NK-92 (cell line): Measurements from ENCODE around the gene ATOSB.
"Not testable (repeated sequence)": the region's sequence is repeated elsewhere in the genome, so short reads cannot be mapped to it uniquely, and the experiment has no call there.

ENCODE experiments used
- DNase-seq: peaks from one replicate; lab custom pipeline; 2025; ENCODE audit not compliant: unreplicated experiment; lab: John Stamatoyannopoulos, UW

The ATOSB gene, protein sequence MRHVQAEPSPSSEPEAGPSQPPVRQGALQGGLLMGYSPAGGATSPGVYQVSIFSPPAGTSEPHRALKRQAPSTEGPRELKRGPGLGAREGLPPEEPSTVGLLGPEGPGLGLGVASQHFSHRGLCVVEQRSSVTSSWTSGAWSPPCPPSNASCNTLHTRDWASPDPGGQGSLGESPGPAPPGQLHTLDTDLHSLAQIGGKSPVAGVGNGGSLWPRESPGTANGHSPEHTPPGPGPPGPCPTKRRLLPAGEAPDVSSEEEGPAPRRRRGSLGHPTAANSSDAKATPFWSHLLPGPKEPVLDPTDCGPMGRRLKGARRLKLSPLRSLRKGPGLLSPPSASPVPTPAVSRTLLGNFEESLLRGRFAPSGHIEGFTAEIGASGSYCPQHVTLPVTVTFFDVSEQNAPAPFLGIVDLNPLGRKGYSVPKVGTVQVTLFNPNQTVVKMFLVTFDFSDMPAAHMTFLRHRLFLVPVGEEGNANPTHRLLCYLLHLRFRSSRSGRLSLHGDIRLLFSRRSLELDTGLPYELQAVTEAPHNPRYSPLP

DNA sequence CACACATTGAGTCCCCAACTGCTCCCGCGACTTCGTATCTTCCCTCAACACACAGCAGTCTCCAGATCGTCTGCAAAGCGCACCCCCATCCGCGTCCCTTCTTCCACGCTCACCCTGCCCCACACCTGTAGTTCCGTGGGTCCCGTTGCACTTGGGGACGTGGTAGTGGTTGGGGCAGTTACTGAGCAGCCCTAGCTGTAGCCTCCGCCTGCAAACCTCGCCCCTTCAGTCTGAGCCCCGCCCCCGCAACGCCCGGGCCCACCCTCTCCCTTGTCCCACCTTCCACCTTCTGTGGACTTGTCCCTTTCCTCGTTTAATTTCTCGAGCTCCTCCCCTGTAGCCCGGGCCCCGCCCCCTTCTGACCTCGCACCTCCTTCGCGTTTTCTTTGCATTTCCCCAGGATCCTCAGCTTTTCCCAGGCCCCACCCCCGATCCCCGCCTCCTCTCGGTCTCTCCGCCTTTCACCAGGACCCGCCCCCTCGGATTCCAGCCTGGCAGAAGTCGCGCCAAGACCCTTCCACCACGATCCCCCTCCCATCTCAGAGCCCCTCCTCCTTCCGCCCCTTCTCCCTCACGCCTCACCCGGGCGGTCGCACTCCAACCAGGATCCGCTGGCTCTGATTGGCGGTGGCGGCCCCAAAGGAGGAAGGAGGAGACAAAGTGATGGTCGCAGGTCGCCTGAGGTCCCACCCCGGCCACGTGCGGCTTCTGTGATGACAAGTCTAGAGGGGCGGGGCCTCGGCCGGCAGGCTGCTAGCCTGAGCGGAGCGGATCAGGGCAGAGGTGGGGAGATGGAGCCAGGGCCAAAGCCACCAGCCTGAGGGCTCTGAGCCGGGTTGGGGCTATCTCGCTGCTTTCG is at the start of gene ATOSB:
ATOSB (minus strand) TSS at position 183 of the 859 bp plus-strand sequence. CDS start 7,588 bp downstream, outside the sequence.
- peak; percentile 59 for DNase-seq

DNA sequence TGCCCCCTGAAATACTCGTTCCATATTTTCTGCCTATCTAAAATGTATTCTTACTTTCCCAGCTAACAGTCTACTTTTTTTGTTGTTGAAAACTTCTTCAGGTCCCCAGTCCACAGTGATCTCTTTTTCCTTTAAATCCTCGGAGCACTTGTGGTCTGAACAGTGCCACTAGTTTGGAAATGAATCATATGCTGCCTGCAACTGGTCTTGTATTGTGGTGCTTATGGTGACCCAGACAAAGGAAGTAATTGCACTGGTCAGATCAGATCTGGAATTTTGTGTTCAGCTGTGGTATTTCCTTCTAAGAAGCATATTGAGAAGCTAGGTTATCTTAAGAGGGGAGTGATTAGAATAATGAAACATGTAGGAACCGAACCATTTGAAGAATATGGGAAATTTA is 49.0 kb upstream of the ATOSB start:
- DNase-seq = no peak

DNA sequence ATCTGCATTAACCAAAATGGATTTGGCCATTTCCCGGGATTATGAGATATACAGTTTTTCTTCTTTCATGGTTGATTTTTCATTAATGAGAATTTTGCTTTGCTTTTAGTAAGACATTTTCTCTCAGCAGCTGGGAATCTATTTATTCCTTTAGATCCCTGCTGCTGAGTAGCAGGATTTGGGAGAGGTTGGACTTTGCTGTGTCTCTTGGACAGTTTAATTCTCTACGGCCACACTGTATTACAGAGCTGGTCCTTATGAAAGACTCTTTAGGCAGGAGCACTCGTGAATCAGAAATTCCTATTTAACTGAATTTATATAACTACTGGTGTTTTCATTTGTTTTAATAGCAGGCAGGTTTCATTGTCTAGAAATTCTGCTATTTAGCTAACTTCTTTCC is 47.8 kb upstream of the ATOSB start:
- DNase-seq = no peak

DNA sequence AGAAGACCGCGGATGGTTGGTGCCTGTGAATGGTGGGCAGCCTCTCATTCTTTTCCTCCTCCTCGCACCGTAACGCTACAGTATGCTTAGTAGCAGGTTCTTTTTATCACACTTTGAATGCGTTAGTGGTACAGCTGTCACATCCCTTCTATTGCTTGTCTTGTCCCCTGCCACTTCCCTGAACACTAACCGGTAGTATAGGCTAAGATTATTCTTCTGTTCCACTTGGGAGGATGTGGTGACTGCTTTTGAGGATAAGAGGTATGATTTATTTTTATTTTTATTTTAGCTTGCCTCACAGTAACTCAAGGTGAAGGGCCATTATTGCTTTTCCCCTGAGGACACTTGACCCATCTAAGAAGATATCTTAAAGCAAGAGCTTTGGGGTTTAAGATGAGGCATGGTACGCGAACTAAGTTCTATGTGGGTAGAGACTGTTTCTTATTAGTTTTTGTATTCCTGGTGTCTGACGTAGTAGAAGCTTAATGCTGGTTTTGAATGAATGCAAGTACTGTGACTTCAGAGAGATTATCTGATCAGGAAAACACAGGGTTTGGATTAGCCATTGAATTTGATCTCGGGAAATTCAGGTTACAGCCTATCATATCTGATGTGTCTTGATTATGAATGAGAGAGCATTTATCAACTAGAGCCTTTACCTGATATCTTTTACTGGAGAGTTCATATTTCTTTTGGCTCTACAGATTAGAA is 47.1 kb upstream of the ATOSB start:
- DNase-seq = no peak

DNA sequence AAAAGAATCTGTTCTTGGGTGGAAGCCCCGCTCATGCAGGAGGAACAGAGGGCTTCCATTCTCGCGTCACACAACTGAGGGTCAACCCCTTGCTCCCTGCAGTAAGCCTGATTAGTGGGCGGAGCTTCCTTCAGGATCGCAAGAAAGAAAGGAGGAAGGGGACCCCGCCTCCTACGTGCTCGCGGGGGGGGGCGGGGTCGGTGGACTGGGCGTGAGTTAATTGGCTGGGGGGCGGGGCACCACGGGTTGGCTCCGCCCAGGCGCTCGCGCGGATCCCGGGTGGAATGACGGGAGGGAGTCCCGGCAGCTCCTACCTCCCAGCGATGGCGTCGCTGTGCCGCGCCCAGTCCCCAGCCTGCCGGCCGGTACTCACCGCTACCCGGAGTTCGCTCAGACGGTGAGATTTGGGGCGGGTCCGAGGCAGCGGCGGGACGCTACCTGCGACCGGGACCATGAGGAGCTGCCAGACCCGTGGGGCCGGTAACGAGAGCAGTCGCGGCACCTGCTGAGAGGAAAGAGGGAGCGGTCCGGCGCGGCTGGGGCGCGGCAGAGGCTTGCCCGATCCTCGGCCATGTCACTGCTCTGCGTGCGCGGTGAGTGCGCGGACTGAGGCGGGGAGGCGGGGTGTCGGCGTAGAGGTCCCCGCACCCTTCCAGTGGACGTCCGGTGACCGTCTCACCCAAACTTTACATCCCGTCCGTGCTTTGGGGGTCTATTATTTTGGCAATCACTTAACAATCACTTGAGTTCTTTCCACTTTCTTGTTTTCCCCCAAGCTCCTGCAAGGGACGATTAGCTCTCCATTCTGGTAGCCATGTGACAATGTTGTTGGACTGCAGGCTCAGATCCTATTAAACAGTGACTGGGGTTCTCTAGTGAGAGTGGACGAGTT is 46.3 kb upstream of the ATOSB start, which contains the start of gene UNC13B:
UNC13B (plus strand) TSS at position 297 of the 892 bp plus-strand sequence; CDS start at position 572, 275 bp downstream.
- DNase-seq = no peak

DNA sequence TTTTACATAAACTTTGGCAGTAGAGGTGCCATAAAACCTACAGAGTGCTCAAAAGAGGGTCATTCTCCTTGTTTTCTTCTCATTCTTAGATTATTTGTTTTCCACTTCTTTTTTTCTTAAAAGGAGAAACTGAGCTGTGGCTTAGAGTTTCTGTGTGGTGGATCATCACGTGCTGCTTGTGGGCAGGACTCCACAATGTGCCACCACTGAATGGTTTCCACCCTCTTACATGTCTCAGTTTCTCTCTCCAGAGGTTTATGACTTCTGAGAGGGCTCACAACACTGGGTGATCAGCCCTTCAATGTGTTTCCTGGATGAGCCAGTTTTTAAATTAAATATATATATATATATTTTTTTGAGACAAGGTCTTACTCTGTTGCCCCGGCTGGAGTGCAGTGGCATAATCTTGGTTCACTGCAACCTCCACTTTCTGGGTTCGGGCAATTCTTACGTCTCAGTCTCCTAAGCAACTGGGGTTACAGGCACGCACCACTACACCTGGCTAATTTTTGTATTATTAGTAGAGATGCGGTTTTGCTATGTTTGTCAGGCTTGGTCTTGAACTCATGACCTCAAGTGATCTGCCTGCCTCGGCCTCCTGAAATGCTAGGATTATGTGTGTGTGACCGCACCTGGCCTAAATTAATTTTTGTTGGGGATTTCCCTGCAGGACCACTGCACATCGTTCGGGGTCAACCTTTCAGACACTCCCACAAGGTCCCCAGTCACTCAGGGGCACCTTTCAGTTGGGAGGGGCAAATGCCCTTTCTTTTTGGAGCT is 43.0 kb upstream of the ATOSB start:
- DNase-seq = no peak

DNA sequence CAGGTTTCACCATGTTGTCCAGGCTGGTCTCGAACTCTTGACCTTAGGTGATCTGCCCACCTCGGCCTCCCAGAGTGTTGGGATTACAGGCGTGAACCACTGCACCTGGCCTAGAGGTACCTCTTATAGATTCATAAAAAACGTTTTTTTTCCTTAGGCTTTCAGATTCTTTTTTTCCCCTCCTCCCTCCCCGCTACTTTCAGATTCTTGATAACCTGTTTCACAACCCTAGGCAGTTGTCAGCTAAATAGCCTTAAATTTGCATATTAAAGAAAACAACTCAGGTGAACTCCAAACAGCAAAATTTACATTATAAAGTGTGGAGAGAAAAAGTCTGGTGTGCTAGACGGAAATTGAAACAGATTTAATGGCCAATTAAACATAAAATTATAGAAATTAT is 42.2 kb upstream of the ATOSB start:
- DNase-seq = not testable (repeated sequence)

DNA sequence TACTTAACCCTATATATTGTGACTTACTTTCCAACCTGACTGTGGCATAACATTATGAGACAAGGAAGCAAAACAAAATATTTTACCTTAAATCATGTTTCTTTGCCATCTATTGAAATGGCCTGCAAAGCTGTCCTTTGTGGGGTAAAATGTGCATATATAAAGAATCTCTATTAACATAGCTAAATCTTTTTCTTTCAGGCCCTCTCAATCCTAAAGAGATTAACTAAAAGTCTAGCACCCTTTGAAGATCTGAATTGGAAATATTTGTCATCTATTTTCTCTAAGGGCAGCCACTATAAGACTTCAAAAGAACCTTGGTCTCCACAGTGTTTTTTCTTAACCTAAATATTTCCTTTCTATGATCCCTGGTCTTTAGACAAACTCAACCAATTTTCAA is 41.1 kb upstream of the ATOSB start:
- no peak for DNase-seq

DNA sequence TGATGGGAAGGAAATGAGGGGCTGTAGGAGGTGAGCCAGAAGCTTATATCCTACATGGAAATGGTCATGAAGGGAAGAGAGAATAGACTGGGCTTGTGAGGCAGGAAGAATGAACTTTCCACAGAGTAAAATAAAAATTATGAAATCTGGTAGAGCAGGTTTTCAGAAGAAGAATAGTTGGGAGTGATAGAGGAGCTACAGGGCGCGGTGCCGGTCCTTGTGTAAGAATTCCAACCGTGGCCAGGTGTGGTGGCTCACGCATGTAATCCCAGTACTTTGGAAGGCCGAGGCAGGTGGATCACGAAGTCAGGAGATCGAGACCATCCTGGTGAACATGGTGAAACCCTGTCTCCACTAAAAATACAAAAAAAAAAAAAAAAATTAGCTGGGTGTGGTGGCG is 37.3 kb upstream of the ATOSB start:
- no peak for DNase-seq

DNA sequence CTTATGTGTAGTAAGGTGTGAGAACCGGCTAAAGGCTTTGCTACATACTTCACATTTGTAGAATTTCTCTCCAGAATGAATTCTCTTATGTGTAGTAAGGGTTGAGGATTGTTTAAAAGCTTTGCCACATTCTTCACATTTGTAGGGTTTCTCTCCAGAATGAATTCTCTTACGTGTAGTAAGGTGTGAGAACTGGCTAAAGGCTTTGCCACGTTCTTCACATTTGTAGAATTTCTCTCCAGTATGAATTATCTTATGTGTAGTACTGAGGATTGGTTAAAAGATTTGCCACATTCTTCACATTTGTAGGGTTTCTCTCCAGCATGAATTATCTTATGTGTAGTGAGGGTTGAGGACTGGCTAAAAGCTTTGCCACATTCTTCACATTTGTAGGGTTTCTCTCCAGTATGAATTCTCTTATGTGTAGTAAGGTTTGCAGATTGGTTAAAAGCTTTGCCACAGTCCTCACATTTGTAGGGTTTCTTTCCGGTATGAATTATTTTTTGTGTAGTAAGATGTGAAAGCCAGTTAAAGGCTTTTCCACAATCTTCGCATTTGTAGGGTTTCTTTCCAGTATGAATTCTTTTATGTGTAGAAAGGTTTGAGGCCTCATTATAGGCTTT is 32.4 kb upstream of the ATOSB start:
- DNase-seq = not testable (repeated sequence)

DNA sequence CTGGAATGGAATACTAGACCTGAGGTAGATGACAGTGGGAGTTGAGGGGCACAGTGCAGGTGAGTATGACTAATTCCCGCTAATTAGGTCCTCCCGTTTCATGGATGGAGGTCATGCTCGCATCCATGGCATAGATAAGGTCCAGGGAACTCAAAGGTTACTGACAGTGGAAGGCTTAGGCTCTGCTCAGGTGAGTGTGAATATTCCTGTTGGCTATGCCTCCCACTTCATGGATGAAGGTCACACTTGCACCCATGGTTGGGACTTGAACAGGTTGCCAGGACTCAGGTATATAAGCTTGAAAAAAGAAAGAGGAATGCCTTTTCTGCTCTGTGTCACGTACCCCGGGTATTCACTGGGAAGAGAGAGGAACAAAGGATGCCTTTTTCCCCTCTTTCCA is 26.4 kb upstream of the ATOSB start:
- no peak for DNase-seq

DNA sequence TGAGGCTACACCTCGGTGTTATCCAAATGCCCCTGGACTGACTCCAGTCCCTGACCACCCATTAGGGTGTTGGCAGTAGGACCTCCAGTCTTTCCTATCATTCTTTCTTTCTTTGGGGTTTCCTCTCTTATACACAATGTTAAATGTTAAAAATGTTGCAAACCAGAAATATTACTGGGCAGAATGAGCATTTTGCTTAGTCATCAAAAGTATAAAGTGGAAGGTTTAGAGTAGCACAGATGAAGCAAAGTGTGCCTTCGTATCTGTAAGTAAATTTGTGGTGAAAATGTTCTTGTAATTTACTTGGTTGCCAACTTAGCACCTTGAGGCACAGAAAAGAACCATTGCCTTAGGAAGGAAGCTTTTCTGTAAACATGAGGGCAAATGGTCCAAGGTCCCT is 24.4 kb upstream of the ATOSB start:
- DNase-seq = no peak

DNA sequence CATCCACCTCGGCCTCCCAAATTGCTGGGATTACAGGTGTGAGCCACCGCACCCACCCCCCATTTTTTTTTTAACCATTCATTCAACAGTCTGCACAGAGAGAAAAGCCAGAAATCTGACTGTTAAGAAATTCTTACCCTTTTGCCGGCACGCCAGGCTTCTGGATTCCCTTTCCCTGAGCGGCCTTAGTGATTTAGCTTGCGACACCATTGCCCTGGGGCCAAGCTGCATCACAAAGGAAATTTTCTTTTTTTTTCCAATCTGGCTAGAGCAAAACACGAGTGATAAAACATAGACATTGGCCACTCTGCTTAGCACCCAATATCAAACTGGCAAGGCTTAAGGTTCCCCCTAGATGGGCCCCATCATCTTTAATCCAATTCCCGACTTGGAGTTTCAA is 21.2 kb upstream of the ATOSB start:
- no peak for DNase-seq

DNA sequence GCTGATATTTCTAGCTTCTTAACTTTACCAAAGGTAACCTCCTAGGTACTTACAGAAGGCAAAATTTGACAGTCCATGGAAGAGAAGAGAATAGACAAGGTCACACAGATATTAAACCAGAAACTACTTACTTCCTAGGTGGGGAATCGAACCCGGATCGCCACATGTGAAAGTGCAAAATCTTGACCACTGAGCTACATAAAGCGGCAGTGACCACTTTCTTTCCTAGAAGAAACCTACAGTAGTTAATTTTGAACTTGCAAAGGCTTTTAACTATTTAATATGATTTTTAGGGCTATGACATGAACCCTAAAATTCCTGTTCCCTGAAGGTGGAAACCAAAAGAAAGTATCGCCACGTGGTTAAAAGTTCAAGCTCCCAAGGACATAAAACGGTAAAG is 20.3 kb upstream of the ATOSB start:
- DNase-seq = no peak

DNA sequence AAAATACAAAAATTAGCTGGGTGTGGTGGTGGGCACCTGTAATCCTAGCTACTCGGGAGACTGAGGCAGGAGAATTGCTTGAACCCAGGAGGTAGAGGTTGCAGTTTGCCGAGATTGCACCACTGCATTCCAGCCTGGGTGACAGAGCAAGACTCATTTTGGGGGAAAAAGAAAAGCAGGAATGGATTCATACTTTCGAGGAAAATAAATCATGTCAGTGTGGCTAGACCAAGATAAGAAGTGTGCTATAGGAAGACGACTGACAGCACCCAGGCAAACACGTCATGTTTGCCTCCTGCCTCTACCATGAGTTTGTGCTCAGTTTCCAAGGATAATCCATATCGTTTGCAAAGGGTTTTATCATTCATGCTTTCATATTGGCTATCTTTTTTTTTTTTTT is 19.3 kb upstream of the ATOSB start:
- no peak for DNase-seq

DNA sequence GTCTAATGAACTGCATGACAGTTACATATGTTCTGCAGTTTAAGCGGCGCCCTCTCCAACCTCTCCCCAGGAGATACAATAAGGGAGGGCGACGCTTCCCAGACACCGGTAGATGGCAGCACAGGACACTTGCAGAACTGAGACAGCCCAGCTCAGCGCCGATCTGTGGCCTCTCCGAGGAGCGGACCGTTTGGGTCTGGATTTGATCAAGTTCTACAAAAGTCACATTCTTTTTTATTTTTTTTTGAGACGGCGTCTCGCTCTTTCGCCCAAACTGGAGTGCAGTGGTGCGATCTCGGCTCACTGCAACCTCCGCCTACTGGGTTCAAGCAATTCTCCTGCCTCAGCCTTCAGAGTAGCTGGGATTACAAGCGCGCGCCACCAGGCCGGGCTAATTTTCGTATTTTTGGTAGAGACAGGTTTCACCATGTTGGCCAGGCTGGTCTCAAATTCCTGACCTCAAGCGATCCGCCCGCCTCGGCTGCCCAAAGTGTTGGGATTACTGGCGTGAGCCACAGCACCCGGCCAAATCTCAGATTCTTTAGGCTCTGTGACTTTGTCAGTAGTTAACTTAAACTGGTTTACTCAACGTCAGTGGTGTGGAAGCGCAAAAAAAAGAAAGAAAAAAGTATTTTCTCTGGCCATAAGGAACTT is 1.4 kb upstream of the ATOSB start:
- DNase-seq = no peak

DNA sequence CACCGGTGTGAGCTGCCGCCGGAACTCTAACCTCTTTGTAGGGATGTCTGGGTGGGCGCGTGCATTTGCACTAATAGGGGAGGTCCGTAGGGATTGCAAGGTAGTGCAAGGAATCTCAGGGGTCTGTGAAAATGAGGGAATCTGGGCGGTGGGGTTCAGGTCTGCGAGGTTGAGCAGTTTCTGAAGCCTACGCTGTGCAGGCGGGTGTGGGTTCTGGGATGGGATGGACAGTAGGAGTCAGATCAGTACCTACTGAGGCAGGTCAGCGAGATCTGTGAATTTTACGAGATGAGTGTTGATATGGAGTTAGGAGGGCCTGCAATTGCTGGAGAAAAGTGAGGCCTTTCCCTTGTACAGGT is 856 bp upstream of the ATOSB start:
- no peak for DNase-seq

DNA sequence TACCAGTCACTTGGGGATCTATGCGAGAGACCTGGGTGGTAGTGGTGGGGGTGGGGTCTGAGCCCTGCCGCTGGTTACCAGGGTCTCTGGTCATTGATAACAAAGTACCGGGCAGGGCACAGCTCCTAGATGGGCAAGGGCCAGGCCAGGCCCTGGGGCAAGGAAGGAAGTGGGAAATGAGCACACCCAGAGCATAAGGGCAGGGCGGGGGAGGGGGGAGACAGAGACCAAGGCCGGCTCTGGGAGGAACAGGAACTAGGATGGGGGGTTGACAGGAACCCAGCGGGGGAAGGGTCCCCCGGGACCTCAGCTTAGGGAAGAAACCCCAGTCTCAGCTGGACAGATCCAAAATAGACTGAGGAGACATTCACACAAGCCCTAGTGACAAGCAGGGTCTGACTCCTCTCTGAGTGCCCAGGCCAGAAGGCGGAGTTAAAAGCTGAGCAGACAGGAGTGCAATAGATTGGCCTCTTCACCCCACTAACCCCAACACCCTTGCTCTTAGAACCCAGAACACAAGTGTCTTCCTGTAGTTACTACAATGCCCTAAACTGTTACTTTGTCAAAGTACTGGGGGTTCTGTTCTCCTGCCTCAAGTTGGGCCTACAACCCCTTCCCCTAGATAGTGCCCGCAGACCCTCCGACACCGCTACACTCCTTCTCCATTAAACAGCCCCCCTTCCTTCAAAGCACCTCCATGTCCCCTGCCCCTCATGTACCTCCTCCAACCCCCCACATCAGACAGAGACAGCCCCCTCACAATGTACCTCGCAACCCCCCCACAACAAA is 628 bp downstream of the ATOSB start:
- no peak for DNase-seq
